PC-3 (cell line): ENCODE measurements around the gene BRD4.

Experiments used
- CTCF ChIP-seq: fragments of 300-600 bp; sonication (generic); conservative IDR thresholded peaks from 2 replicates; pipeline ENCODE4 v1.5.1; 2017; ENCODE audit warnings: antibody characterized with exemption, low read depth, mild to moderate bottlenecking, low read length
- EZH2 ChIP-seq: fragments of 300-600 bp; sonication (generic); IDR thresholded peaks from one replicate; pipeline ENCODE4 v1.6.1; 2017; ENCODE audit warnings: antibody characterized with exemption, mild to moderate bottlenecking, low read length; ENCODE audit not compliant: unreplicated experiment
- EZH2phosphoT487 ChIP-seq: fragments of 300-600 bp; sonication (generic); IDR thresholded peaks from 2 replicates; pipeline ENCODE4 v1.6.1; 2018; ENCODE audit warnings: mild to moderate bottlenecking, antibody characterized with exemption, low read length, borderline replicate concordance

- TF ChIP-seq CTCF (no peak), EZH2 (no peak), EZH2phosphoT487 (no peak)
Observed at GRCh38 chr19:15321739-15322138, 10.6 kb downstream of the BRD4 start.
